ENCODE data around the gene TMPRSS4.

The TMPRSS4 gene

GRCh38 chr11:118092907-118093571 lies 16.2 kb downstream of the TMPRSS4 start:
- no peak for DNase-seq
- no peaks in the 10 kb centered on the region for H3F3A ChIP-seq (ENCODE audit: insufficient read depth, low read length)
- no peaks in the 10 kb centered on the region for H3K9me2 ChIP-seq (replicated peaks; ENCODE audit: insufficient read depth, low read length)
- H3K9me3 ChIP-seq (replicated peaks; ENCODE audit: insufficient read depth, low read length), result no peaks in the 10 kb centered on the region
- no peaks in the 10 kb centered on the region for H3K27me3 ChIP-seq (replicated peaks; ENCODE audit: insufficient read depth, low read length)
- TF ChIP-seq, protein P1, sequence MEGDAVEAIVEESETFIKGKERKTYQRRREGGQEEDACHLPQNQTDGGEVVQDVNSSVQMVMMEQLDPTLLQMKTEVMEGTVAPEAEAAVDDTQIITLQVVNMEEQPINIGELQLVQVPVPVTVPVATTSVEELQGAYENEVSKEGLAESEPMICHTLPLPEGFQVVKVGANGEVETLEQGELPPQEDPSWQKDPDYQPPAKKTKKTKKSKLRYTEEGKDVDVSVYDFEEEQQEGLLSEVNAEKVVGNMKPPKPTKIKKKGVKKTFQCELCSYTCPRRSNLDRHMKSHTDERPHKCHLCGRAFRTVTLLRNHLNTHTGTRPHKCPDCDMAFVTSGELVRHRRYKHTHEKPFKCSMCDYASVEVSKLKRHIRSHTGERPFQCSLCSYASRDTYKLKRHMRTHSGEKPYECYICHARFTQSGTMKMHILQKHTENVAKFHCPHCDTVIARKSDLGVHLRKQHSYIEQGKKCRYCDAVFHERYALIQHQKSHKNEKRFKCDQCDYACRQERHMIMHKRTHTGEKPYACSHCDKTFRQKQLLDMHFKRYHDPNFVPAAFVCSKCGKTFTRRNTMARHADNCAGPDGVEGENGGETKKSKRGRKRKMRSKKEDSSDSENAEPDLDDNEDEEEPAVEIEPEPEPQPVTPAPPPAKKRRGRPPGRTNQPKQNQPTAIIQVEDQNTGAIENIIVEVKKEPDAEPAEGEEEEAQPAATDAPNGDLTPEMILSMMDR (IDR thresholded peaks at IDR 0.05; ENCODE audit: low read length), result no peak
- TF ChIP-seq EZH2phosphoT487 (IDR thresholded peaks at IDR 0.05; ENCODE audit: low read length) (no peak), EZH2 (optimal IDR thresholded peaks at IDR 0.05; ENCODE audit: low read depth, low read length) (no peak)
- no peaks in the 10 kb centered on the region for H3K36me3 ChIP-seq (replicated peaks; ENCODE audit: insufficient read depth, low read length)
- H3K9ac ChIP-seq (ENCODE audit: low read length), result no peak overlapping the region
- H3K4me3 ChIP-seq (ENCODE audit: low read length), result no peak overlapping the region
- no peaks in the 10 kb centered on the region for H3K79me2 ChIP-seq (ENCODE audit: low read length)
- no peak overlapping the region for H2AFZ ChIP-seq (ENCODE audit: low read length)
- H3K4me2 ChIP-seq (ENCODE audit: low read depth, low read length), result no peak overlapping the region
- H3K27ac ChIP-seq (ENCODE audit: low read length), result no peak overlapping the region
- no peaks in the 10 kb centered on the region for H3K4me1 ChIP-seq (ENCODE audit: low read length)
- H4K20me1 ChIP-seq (ENCODE audit: insufficient read depth, low read length), result no peaks in the 10 kb centered on the region

GRCh38 chr11:118095493-118095892 lies 18.6 kb downstream of the TMPRSS4 start:
- no peaks in the 10 kb centered on the region for H3F3A ChIP-seq (ENCODE audit: insufficient read depth, low read length)
- no peak overlapping the region for H3K4me3 ChIP-seq (ENCODE audit: low read length)
- H3K27ac ChIP-seq (ENCODE audit: low read length), result no peak overlapping the region
- H3K9me2 ChIP-seq (replicated peaks; ENCODE audit: insufficient read depth, low read length), result no peaks in the 10 kb centered on the region
- H3K9me3 ChIP-seq (replicated peaks; ENCODE audit: insufficient read depth, low read length), result no peaks in the 10 kb centered on the region
- no peaks in the 10 kb centered on the region for H3K4me1 ChIP-seq (ENCODE audit: low read length)
- no peak overlapping the region for H3K9ac ChIP-seq (ENCODE audit: low read length)
- no peak for DNase-seq
- no peak overlapping the region for H3K4me2 ChIP-seq (ENCODE audit: low read depth, low read length)
- H3K79me2 ChIP-seq (ENCODE audit: low read length), result no peaks in the 10 kb centered on the region
- no peaks in the 10 kb centered on the region for H3K27me3 ChIP-seq (replicated peaks; ENCODE audit: insufficient read depth, low read length)
- H2AFZ ChIP-seq (ENCODE audit: low read length), result no peak overlapping the region
- no peaks in the 10 kb centered on the region for H4K20me1 ChIP-seq (ENCODE audit: insufficient read depth, low read length)
- TF ChIP-seq EZH2 (optimal IDR thresholded peaks at IDR 0.05; ENCODE audit: low read depth, low read length), result no peak
- TF ChIP-seq EZH2phosphoT487 (IDR thresholded peaks at IDR 0.05; ENCODE audit: low read length), result no peak
- TF ChIP-seq, protein P1 (IDR thresholded peaks at IDR 0.05; ENCODE audit: low read length), result no peak
- H3K36me3 ChIP-seq (replicated peaks; ENCODE audit: insufficient read depth, low read length), result no peaks in the 10 kb centered on the region

DNA sequence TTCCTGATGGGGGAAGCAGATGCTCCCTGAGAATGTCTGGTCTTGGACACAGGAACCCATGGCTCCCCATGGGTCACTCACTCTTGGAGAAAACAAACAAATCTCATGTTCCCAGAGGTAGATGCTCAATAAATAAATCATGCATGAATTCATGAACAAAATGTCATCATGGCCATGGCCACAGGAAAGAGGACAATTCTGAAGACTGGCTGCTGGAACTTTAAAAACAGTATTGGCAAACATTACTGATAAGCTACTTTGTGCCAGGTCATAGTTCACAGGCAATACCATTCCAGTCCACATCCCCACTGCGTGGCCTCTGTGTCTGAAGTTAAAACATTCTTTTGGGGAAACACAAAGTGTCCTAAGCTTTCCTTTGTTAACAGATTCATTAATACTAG lies 19.1 kb downstream of the TMPRSS4 start:
- no peaks in the 10 kb centered on the region for H3F3A ChIP-seq (ENCODE audit: insufficient read depth, low read length)
- no peaks in the 10 kb centered on the region for H3K36me3 ChIP-seq (replicated peaks; ENCODE audit: insufficient read depth, low read length)
- TF ChIP-seq, protein P1 (IDR thresholded peaks at IDR 0.05; ENCODE audit: low read length), result no peak
- TF ChIP-seq EZH2 (optimal IDR thresholded peaks at IDR 0.05; ENCODE audit: low read depth, low read length) (no peak), EZH2phosphoT487 (IDR thresholded peaks at IDR 0.05; ENCODE audit: low read length) (no peak)
- no peaks in the 10 kb centered on the region for H3K79me2 ChIP-seq (ENCODE audit: low read length)
- H3K9me2 ChIP-seq (replicated peaks; ENCODE audit: insufficient read depth, low read length), result no peaks in the 10 kb centered on the region
- no peak overlapping the region for H3K4me3 ChIP-seq (ENCODE audit: low read length)
- H3K9ac ChIP-seq (ENCODE audit: low read length), result no peak overlapping the region
- no peaks in the 10 kb centered on the region for H3K27me3 ChIP-seq (replicated peaks; ENCODE audit: insufficient read depth, low read length)
- H3K9me3 ChIP-seq (replicated peaks; ENCODE audit: insufficient read depth, low read length), result no peaks in the 10 kb centered on the region
- H3K27ac ChIP-seq (ENCODE audit: low read length), result no peak overlapping the region
- DNase-seq, result no peak
- no peak overlapping the region for H2AFZ ChIP-seq (ENCODE audit: low read length)
- H3K4me1 ChIP-seq (ENCODE audit: low read length), result no peaks in the 10 kb centered on the region
- H3K4me2 ChIP-seq (ENCODE audit: low read depth, low read length), result no peak overlapping the region
- no peaks in the 10 kb centered on the region for H4K20me1 ChIP-seq (ENCODE audit: insufficient read depth, low read length)
